ENCODE data around the gene TAF11L4. TPM values are rescaled to one million over a fixed set of nuclear protein-coding genes. Genes with fewer than 3 reads are reported as not detected.

Gene TAF11L4
- polyA plus RNA-seq, 10 donors: not detected

Other genes with a start within 250 kb of the TAF11L4 start
- not detected for gene TAF11L2, start 23.6 kb upstream of the TAF11L4 start, polyA plus RNA-seq (ENCODE audit: insufficient read length in 10 of 10)
- not detected for gene TAF11L3, start 3.4 kb upstream of the TAF11L4 start, polyA plus RNA-seq (ENCODE audit: insufficient read length in 10 of 10)
- gene TAF11L5, start 3.4 kb downstream of the TAF11L4 start, polyA plus RNA-seq (ENCODE audit: insufficient read length in 10 of 10): not detected
- gene TAF11L6, start 6.9 kb downstream of the TAF11L4 start, polyA plus RNA-seq (ENCODE audit: insufficient read length in 10 of 10): not detected
- not detected for gene TAF11L7, start 64.0 kb downstream of the TAF11L4 start, polyA plus RNA-seq (ENCODE audit: insufficient read length in 10 of 10)
- not detected for gene TAF11L8, start 69.2 kb downstream of the TAF11L4 start, polyA plus RNA-seq (ENCODE audit: insufficient read length in 10 of 10)
- gene TAF11L9, start 72.6 kb downstream of the TAF11L4 start, polyA plus RNA-seq (ENCODE audit: insufficient read length in 10 of 10): not detected
- gene TAF11L10, start 76.0 kb downstream of the TAF11L4 start, polyA plus RNA-seq (ENCODE audit: insufficient read length in 10 of 10): not detected
- gene TAF11L11, start 82.4 kb downstream of the TAF11L4 start, polyA plus RNA-seq (ENCODE audit: insufficient read length in 10 of 10): not detected
- gene TAF11L12, start 88.6 kb downstream of the TAF11L4 start, polyA plus RNA-seq (ENCODE audit: insufficient read length in 10 of 10): not detected
- not detected for gene TAF11L13, start 110.3 kb downstream of the TAF11L4 start, polyA plus RNA-seq (ENCODE audit: insufficient read length in 10 of 10)
- gene TAF11L14, start 112.7 kb downstream of the TAF11L4 start, polyA plus RNA-seq (ENCODE audit: insufficient read length in 10 of 10): not detected